Keratinocyte (primary cell): ENCODE measurements around the gene SLC35E2B. TPM values are rescaled to one million over a fixed set of nuclear protein-coding genes. Genes with fewer than 3 reads are reported as not detected.
"Not testable (repeated sequence)": the region's sequence is repeated elsewhere in the genome, so short reads cannot be mapped to it uniquely, and the experiment has no call there.

ENCODE experiments used
- DNase-seq: peaks from one replicate; pipeline ENCODE4 v3.0.0-alpha.2; 2011; ENCODE audit warnings: low read depth, missing footprints, low spot score
- FAIRE-seq: peaks from 2 replicates; lab custom pipeline; 2011; peaks lifted over from hg19 to GRCh38; lab: Jason Lieb, UNC
- H2AFZ ChIP-seq: 2 replicates; pipeline ENCODE4 v1.6.0; 2012; ENCODE audit warnings: low read length, control low read depth, inconsistent platforms; ENCODE audit not compliant: control insufficient read depth
- H3K27ac ChIP-seq: 2 replicates; pipeline ENCODE4 v1.5.1; 2011; ENCODE audit warnings: low read length; ENCODE audit not compliant: control insufficient read depth, insufficient read depth
- H3K27me3 ChIP-seq: 3 replicates; pipeline ENCODE4 v1.6.0; 2011; ENCODE audit warnings: low read length; ENCODE audit not compliant: control insufficient read depth, insufficient read depth; ENCODE audit errors: extremely low read depth
- H3K36me3 ChIP-seq, 2 experiments: 2 replicates in 1 of 2; 3 replicates in 1 of 2; pipeline ENCODE4 v1.5.1; 2011; ENCODE audit warnings: low read length in 2 of 2, mild to moderate bottlenecking in 1 of 2; ENCODE audit not compliant: control insufficient read depth in 2 of 2, insufficient read depth in 2 of 2; ENCODE audit errors: extremely low read depth in 1 of 2
- H3K4me1 ChIP-seq: 3 replicates; pipeline ENCODE4 v1.5.1; 2011; ENCODE audit warnings: low read length; ENCODE audit not compliant: control insufficient read depth, insufficient read depth; ENCODE audit errors: extremely low read depth
- H3K4me2 ChIP-seq: 3 replicates; pipeline ENCODE4 v1.6.0; 2011; ENCODE audit warnings: low read depth, low read length; ENCODE audit not compliant: control insufficient read depth, insufficient read depth; ENCODE audit errors: extremely low read depth
- H3K4me3 ChIP-seq, 3 experiments: fragments of 200-600 bp in 1 of 3; sonication (generic) in 1 of 3; 2 replicates in 2 of 3; 3 replicates in 1 of 3; pipeline ENCODE4 v1.5.1; 2011 to 2016; ENCODE audit warnings: low read length in 3 of 3, mild to moderate bottlenecking in 3 of 3, control low read depth in 2 of 3, inconsistent platforms in 1 of 3, low read depth in 1 of 3, mixed read lengths in 1 of 3, mixed run types in 1 of 3, moderate library complexity in 1 of 3; ENCODE audit not compliant: control insufficient read depth in 2 of 3, insufficient read depth in 2 of 3; ENCODE audit errors: extremely low read depth in 1 of 3
- H3K79me2 ChIP-seq: 2 replicates; pipeline ENCODE4 v1.6.0; 2012; ENCODE audit warnings: low read length; ENCODE audit not compliant: control insufficient read depth, insufficient read depth
- H3K9ac ChIP-seq: 3 replicates; pipeline ENCODE4 v1.6.0; 2011; ENCODE audit warnings: low read length; ENCODE audit not compliant: control insufficient read depth, insufficient read depth; ENCODE audit errors: extremely low read depth
- H3K9me1 ChIP-seq: 3 replicates; pipeline ENCODE4 v1.6.0; 2011; ENCODE audit warnings: low read length; ENCODE audit not compliant: control insufficient read depth, insufficient read depth; ENCODE audit errors: extremely low read depth
- H3K9me3 ChIP-seq: 2 replicates; pipeline ENCODE4 v1.5.1; 2012; ENCODE audit warnings: low read depth, low read length; ENCODE audit not compliant: control insufficient read depth
- H4K20me1 ChIP-seq: 3 replicates; pipeline ENCODE4 v1.6.0; 2011; ENCODE audit warnings: low read length; ENCODE audit not compliant: control insufficient read depth, insufficient read depth; ENCODE audit errors: extremely low read depth
- dilution Hi-C: fragments of 300-500 bp; cut with MboI; formaldehyde crosslinking; loops from one replicate; pipeline ENCODE4 v1.7.0; 2020; ENCODE audit warnings: low sequenced_read_pairs; ENCODE audit not compliant: extremely low pct_ligation_motif_present
- polyA plus RNA-seq, 5 experiments: library from polyadenylated mRNA; depleted of rRNA in 3 of 5; stranded (reverse) in 3 of 5; stranded (forward) in 1 of 5; unstranded in 1 of 5; fragments of >200 nt; gene quantifications; 1 replicate in 1 of 5; 2 replicates in 3 of 5; 3 replicates in 1 of 5; pipeline versions ENCODE4 v1.2.1 to v1.2.3, GENCODE V29; 2011 to 2012; ENCODE audit warnings: missing spikeins in 2 of 5, low read depth in 1 of 5, low replicate concordance in 1 of 5

The SLC35E2B gene
- polyA plus RNA-seq, 1 donor (not counting 4 experiments of a cell fraction or from before 2014, with no cell fraction given) = 10.3 TPM

DNA sequence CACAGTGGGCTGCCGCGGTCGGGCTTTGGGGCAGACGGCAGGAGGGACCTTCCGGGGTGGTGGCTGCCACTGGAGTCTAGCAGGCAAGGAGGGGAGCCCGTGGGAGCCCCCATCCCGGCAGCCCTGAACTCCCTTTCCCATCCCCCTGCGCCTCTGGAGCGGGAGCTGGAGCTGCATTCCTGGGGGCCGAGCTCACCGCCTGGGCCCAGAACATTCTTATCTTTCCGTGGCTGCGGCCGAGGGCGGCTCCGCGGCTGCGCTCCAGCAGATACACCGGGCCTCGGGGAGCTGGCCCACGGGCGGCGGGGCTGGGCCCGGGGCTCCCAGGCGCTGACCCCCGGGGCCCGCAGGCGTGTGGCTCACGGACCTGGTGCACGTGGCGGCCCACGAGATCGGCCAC, 8.0 kb upstream of the SLC35E2B start:
- H2AFZ ChIP-seq, DNase-seq, H3K79me2 ChIP-seq, H3K36me3 ChIP-seq, H3K27ac ChIP-seq, H3K9me1 ChIP-seq, H3K4me3 ChIP-seq, H3K9me3 ChIP-seq, FAIRE-seq, H4K20me1 ChIP-seq, dilution Hi-C loops, H3K9ac ChIP-seq, H3K4me2 ChIP-seq, H3K4me1 ChIP-seq, H3K27me3 ChIP-seq: not testable (repeated sequence)

- H3K4me2 ChIP-seq, FAIRE-seq: not testable (repeated sequence)
Observed at GRCh38 chr1:1700067-1700466, 7.5 kb upstream of the SLC35E2B start.

GRCh38 chr1:1699061-1699460, 6.5 kb upstream of the SLC35E2B start:
- H3K4me1 ChIP-seq, H2AFZ ChIP-seq, H3K27me3 ChIP-seq, FAIRE-seq, H3K27ac ChIP-seq, H3K4me2 ChIP-seq, H3K79me2 ChIP-seq, DNase-seq, H4K20me1 ChIP-seq, dilution Hi-C loops, H3K4me3 ChIP-seq, H3K9ac ChIP-seq, H3K9me3 ChIP-seq, H3K36me3 ChIP-seq, H3K9me1 ChIP-seq: not testable (repeated sequence)

More at GRCh38 chr1:1700067-1700466, 7.5 kb upstream of the SLC35E2B start:
- dilution Hi-C loops, DNase-seq, H3K9me3 ChIP-seq, H3K27me3 ChIP-seq, H3K9me1 ChIP-seq, H3K4me3 ChIP-seq, H3K9ac ChIP-seq, H4K20me1 ChIP-seq, H3K36me3 ChIP-seq, H3K79me2 ChIP-seq, H2AFZ ChIP-seq, H3K27ac ChIP-seq, H3K4me1 ChIP-seq: not testable (repeated sequence)

DNA sequence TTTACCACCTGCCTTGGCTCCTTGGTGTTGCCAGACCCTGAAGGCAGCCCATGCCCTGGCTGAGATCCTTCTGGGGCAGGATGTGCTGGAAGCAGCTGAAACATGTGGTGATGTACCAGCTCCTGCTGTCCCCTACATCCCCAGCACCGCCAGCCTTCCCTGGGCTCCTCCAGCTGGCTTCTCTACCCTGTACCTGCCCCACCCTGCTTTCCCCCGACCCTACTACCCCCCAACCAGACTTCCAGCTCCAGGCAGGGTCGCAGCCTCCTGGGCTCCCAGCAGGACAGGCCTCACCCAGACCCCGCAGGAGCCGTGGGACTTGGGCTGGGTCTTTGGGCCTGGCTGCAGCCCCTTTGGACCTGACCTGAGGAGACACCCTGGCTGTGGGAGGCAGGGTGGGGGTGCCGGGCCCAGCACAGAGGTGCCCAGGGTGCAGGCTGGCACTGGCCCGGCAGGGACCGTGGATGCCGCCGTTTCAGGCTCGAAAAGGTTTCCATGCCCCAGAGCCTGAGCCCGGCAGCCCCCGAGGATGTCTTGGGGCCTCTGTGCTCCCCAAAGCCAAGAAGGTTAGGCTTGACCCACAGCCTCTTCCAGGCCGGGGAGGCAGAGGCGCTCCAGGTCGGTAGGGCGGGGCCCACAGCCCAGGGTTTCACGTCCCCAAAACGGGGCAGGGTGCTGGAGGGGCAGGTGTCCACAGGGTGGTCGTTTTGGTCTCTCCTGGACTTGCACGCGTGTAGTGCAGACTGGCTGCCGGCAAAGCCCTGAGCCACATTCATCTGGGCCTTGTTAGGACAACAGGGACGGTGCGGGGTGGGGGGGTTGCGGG, 5.0 kb upstream of the SLC35E2B start:
- H3K4me3 ChIP-seq, H3K9ac ChIP-seq, H3K36me3 ChIP-seq, H4K20me1 ChIP-seq, H3K9me3 ChIP-seq, DNase-seq, dilution Hi-C loops, H3K27me3 ChIP-seq, H3K27ac ChIP-seq, FAIRE-seq, H3K4me1 ChIP-seq, H3K4me2 ChIP-seq, H3K79me2 ChIP-seq, H2AFZ ChIP-seq, H3K9me1 ChIP-seq: not testable (repeated sequence)
